ENCODE data around the gene RER1.

DNA sequence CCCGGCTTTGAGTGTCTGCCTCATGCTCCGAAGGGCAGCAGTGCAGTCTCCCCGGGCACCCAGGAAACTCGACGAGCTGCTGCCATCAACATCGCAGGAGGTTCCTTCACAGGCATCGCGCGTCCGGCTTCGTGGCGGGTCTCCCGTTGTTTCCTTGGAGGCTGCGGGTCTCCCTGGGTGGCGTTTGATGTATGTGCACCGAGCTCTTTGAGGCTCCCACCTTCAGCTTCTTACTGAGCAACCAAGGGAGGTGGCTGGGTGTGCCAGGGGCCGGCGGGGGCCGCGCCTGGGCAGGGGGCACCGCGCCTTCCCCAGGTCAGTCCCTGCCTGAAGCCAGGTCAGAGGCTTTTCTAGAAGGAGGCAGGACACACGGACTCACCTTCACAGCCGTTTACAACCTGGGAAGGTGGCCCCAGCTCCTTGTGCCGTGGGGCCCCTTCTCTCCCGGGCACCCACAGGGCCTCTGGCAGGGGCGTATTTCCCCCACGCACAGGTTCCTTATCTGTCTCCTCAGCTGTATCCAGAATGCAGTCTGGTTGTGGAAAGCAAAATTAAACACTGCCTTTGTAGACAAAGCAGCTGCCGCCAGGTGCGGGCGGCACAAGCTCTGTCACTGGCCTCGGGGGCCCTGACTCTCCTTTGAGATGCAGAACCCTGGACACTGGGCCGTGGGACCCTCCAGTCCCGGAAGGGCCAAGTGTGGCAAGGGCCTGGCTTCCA, 42.5 kb downstream of the RER1 start:
- TF ChIP-seq, protein P1, sequence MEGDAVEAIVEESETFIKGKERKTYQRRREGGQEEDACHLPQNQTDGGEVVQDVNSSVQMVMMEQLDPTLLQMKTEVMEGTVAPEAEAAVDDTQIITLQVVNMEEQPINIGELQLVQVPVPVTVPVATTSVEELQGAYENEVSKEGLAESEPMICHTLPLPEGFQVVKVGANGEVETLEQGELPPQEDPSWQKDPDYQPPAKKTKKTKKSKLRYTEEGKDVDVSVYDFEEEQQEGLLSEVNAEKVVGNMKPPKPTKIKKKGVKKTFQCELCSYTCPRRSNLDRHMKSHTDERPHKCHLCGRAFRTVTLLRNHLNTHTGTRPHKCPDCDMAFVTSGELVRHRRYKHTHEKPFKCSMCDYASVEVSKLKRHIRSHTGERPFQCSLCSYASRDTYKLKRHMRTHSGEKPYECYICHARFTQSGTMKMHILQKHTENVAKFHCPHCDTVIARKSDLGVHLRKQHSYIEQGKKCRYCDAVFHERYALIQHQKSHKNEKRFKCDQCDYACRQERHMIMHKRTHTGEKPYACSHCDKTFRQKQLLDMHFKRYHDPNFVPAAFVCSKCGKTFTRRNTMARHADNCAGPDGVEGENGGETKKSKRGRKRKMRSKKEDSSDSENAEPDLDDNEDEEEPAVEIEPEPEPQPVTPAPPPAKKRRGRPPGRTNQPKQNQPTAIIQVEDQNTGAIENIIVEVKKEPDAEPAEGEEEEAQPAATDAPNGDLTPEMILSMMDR (IDR thresholded peaks at IDR 0.05; ENCODE audit: insufficient read depth, low read depth, low read length) = no peak
- no peak for TF ChIP-seq EZH2 (IDR thresholded peaks at IDR 0.05; ENCODE audit: insufficient read depth, low read length)
